Measurements from ENCODE around the gene TSPAN9. TPM values are rescaled to one million over a fixed set of nuclear protein-coding genes. Genes with fewer than 3 reads are reported as not detected.

The TSPAN9 gene
- total and polyA plus RNA-seq, 9 of the 15 experiments (the other 6 are each of a cell fraction or from before 2014, with no cell fraction given): 0.23 to 2.1 (median 0.60) TPM; not detected in 2

GRCh38 chr12:3281588-3282383, 204.6 kb downstream of the TSPAN9 start:
- 0% methylated on average over 10 of the region's 23 CpGs for WGBS (ENCODE audit: insufficient coverage, low coverage, missing lambda C conversion rate)
- FAIRE-seq (no peak), ATAC-seq (no peak), DNase-seq (ENCODE audit: extremely low read depth in 1 of 4, low spot score in 3 of 4) (no peak)
- POLR2A ChIA-PET: no interaction called here
- Histone ChIP-seq H3K79me2 (ENCODE audit: control insufficient read depth, insufficient read depth, low read length) (no peaks in the 10 kb centered on the region), H2AFZ (ENCODE audit: low read depth, low read length) (no peak overlapping the region), H3K9me3 (replicated peaks; ENCODE audit: control insufficient read depth, insufficient read depth, low read depth, low read length) (no peaks in the 10 kb centered on the region), H3K4me1 (replicated peaks in 1 of 2; ENCODE audit: control insufficient read depth in 2 of 2, insufficient read depth in 2 of 2, low read length in 2 of 2) (no peaks in the 10 kb centered on the region), H3K27ac (ENCODE audit: extremely low read depth, low read depth, low read length) (no peak overlapping the region), H3K27me3 (ENCODE audit: control insufficient read depth in 2 of 2, insufficient read depth in 2 of 2, low read length in 2 of 2) (peaks cover 0 to 45% of the 10 kb centered on the region in 2 experiments; a peak in 2 of 5 replicates), H4K20me1 (replicated peaks; ENCODE audit: control insufficient read depth, insufficient read depth, low read length) (no peaks in the 10 kb centered on the region), H3K9ac (ENCODE audit: insufficient read depth in 1 of 2, low read depth in 2 of 2, low read length in 2 of 2) (no peak overlapping the region), H3K4me2 (ENCODE audit: insufficient read depth, low read length) (no peak overlapping the region), H3K36me3 (ENCODE audit: control insufficient read depth, insufficient read depth, low read length) (no peaks in the 10 kb centered on the region), H3K9me1 (ENCODE audit: control insufficient read depth, insufficient read depth, low read length) (no peaks in the 10 kb centered on the region), H3K4me3 (no peak overlapping the region)
- CTCF ChIA-PET (ENCODE audit: low intra/inter-chr PET ratio): no interaction called here
- intact Hi-C loops (cut with micrococcal nuclease) (no loop called here), in situ Hi-C loops (cut with MboI) (no loop called here)
- TF ChIP-seq ZNF197 (CRISPR knock-in tag; IDR thresholded peaks at IDR 0.05; ENCODE audit: low read depth): no peak
- TF ChIP-seq ZNF140 (CRISPR knock-in tag; IDR thresholded peaks at IDR 0.05): no peak
- no peak for TF ChIP-seq EP300 (IDR thresholded peaks at IDR 0.05; ENCODE audit: low read length)
- TF ChIP-seq GABPA (tag; conservative IDR thresholded peaks at IDR 0.05; ENCODE audit: low read depth): no peak
- no peak for TF ChIP-seq ZNF41 (CRISPR knock-in tag; conservative IDR thresholded peaks at IDR 0.05)
- BruUV-seq (replicated peaks): no TSS peak

GRCh38 chr12:3282384-3282670, 205.1 kb downstream of the TSPAN9 start:
- H2AFZ ChIP-seq (ENCODE audit: low read depth, low read length): no peak overlapping the region
- no peak overlapping the region for H3K9ac ChIP-seq (ENCODE audit: insufficient read depth in 1 of 2, low read depth in 2 of 2, low read length in 2 of 2)
- ATAC-seq: no peak
- H3K27ac ChIP-seq (ENCODE audit: extremely low read depth, low read depth, low read length): no peak overlapping the region
- ChIA-PET POLR2A (no interaction called here), CTCF (ENCODE audit: low intra/inter-chr PET ratio) (no interaction called here)
- H3K4me3 ChIP-seq: no peak overlapping the region
- in situ Hi-C loops (cut with MboI): no loop called here
- no peaks in the 10 kb centered on the region for H3K9me1 ChIP-seq (ENCODE audit: control insufficient read depth, insufficient read depth, low read length)
- H3K79me2 ChIP-seq (ENCODE audit: control insufficient read depth, insufficient read depth, low read length): no peaks in the 10 kb centered on the region
- 6% methylated on average over 5 of the region's 8 CpGs for WGBS (ENCODE audit: insufficient coverage, low coverage, missing lambda C conversion rate)
- no TSS peak for BruUV-seq (replicated peaks)
- H3K27me3 ChIP-seq (ENCODE audit: control insufficient read depth in 2 of 2, insufficient read depth in 2 of 2, low read length in 2 of 2): peaks cover 0 to 45% of the 10 kb centered on the region in 2 experiments; a peak in 2 of 5 replicates
- H3K36me3 ChIP-seq (ENCODE audit: control insufficient read depth, insufficient read depth, low read length): no peaks in the 10 kb centered on the region
- DNase-seq (ENCODE audit: extremely low read depth in 1 of 4, low spot score in 3 of 4): no peak
- intact Hi-C loops (cut with micrococcal nuclease): no loop called here
- no peaks in the 10 kb centered on the region for H4K20me1 ChIP-seq (replicated peaks; ENCODE audit: control insufficient read depth, insufficient read depth, low read length)
- H3K9me3 ChIP-seq (replicated peaks; ENCODE audit: control insufficient read depth, insufficient read depth, low read depth, low read length): no peaks in the 10 kb centered on the region
- no peak for FAIRE-seq
- H3K4me1 ChIP-seq (replicated peaks in 1 of 2; ENCODE audit: control insufficient read depth in 2 of 2, insufficient read depth in 2 of 2, low read length in 2 of 2): no peaks in the 10 kb centered on the region
- TF ChIP-seq ZNF239 (CRISPR knock-in tag; IDR thresholded peaks at IDR 0.05) (no peak), THRAP3 (IDR thresholded peaks at IDR 0.05; ENCODE audit: borderline replicate concordance) (no peak), PREB (CRISPR knock-in tag; IDR thresholded peaks at IDR 0.05) (no peak)
- H3K4me2 ChIP-seq (ENCODE audit: insufficient read depth, low read length): no peak overlapping the region

All from K562 (cell line).